ENCODE data around the gene CROCC.

Gene CROCC

DNA sequence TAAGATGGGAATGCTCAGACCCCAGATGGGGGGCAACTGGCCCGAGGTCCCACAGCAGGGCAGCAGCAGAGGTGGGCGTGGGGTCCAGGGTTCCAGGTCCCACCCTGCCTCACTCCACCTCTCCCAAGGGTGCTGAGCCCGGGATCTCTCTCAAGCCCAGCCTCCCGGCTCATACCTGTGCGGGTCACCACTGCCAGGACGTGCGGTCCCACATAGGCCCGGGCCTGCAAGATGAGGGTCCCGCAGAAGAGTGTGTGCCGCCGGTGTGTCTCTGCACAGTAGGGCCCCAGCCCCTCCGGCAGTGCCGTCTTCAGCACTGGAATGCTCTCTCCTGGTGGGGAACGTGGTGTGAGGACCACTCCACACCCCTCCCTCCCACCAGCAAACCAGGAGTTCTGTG is 75.1 kb downstream of the CROCC start:
- DNase-seq (ENCODE audit: low read depth, low spot score), result no peak
- H3K4me3 ChIP-seq (ENCODE audit: low read depth, low read length), result no peak overlapping the region
- TF ChIP-seq, protein P1, sequence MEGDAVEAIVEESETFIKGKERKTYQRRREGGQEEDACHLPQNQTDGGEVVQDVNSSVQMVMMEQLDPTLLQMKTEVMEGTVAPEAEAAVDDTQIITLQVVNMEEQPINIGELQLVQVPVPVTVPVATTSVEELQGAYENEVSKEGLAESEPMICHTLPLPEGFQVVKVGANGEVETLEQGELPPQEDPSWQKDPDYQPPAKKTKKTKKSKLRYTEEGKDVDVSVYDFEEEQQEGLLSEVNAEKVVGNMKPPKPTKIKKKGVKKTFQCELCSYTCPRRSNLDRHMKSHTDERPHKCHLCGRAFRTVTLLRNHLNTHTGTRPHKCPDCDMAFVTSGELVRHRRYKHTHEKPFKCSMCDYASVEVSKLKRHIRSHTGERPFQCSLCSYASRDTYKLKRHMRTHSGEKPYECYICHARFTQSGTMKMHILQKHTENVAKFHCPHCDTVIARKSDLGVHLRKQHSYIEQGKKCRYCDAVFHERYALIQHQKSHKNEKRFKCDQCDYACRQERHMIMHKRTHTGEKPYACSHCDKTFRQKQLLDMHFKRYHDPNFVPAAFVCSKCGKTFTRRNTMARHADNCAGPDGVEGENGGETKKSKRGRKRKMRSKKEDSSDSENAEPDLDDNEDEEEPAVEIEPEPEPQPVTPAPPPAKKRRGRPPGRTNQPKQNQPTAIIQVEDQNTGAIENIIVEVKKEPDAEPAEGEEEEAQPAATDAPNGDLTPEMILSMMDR (IDR thresholded peaks at IDR 0.05; ENCODE audit: insufficient read depth, low read length, missing control alignments), result no peak
- ChIA-PET CTCF (no interaction called here), POLR2A (no interaction called here)

DNA sequence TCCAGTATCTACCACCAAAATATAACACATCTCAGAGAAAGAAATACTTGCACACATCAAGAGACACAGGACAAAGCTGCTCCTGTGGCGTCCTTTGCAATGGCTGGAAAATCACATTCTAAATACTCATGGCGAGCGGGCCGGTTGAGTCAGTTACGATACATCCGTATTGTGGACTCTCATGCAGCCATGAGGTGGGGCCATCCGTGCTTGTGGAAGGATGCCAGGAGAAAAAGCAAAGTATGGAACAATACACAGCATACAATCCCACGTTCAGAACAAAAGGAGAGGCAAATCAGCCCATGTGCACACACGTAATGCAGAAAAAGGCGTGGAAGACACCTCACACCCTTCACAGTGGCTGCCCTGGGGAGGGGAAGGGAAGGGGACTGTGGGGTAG is 76.9 kb downstream of the CROCC start:
- H3K4me3 ChIP-seq (ENCODE audit: low read depth, low read length), result no peak overlapping the region
- POLR2A ChIA-PET, result no interaction called here
- TF ChIP-seq, protein P1 (IDR thresholded peaks at IDR 0.05; ENCODE audit: insufficient read depth, low read length, missing control alignments), result no peak
- no peak for DNase-seq (ENCODE audit: low read depth, low spot score)
- CTCF ChIA-PET, result no interaction called here

DNA sequence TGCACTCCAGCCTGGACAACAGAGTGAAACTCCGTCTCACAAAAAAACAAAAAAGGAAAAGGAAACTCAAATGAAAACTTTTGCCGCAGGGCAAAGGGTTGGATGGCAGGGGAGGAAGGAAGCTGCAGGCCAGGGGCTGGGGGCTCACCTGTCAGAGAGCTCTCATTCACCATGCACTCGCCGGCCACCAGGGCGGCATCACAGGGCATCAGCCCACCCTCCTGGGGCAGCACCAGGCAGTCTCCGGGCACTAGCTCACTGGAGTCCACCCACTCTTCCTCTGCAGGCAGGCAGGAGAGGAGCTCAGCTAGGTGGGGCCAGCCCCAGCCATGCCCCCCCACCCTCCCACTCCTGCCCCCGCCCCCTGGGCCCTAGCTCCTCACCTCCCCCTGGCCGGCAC is 78.1 kb downstream of the CROCC start:
- POLR2A ChIA-PET, result interaction anchor here (0.9 kb wide), 1 partner anchor 15 kb away, joined by 3 read pairs; no protein-coding TSS in a partner anchor
- TF ChIP-seq, protein P1 (IDR thresholded peaks at IDR 0.05; ENCODE audit: insufficient read depth, low read length, missing control alignments), result no peak
- DNase-seq (ENCODE audit: low read depth, low spot score), result no peak
- no peak overlapping the region for H3K4me3 ChIP-seq (ENCODE audit: low read depth, low read length)
- CTCF ChIA-PET, result interaction anchor here (0.7 kb wide), 1 partner anchor 49 kb away, joined by 3 read pairs; no protein-coding TSS in a partner anchor

DNA sequence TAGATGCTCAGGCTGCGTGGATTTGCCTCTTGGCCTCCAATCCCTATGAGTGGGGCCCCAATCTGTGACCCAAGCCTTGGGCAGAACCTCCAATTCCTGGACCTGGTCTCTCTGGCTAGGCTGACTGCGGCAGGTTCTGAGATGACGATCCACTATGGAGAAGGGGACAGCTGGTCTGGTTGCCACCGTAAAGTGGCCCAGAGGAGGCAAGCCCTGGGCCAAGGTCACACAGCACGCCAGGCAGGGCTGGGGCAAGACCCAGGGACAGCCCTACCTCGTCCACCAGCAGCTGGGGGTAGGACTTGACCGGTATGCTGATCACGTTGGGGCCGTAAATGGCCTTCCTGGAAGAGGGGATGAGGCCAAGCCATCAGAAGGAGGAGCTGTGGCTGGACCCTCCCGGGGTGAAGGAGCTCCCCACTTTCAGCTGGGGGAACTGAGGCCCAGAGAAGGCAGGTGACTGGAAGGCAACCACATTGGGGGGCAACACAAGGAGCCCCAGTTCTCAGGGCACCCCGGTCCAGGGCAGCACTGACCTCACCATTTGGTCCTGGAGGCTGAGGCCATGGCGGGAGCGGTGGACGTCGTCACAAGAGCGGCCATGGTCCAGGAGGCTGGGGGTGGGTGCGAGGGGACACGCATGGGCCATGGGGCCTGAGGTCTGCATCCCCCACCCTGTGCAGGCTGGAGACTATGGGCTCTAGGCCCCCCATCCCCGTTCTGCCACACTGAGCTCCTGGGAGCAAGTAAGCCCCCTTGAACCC is 80.2 kb downstream of the CROCC start:
- no peak overlapping the region for H3K4me3 ChIP-seq (ENCODE audit: low read depth, low read length)
- TF ChIP-seq, protein P1 (IDR thresholded peaks at IDR 0.05; ENCODE audit: insufficient read depth, low read length, missing control alignments), result no peak
- ChIA-PET POLR2A (interaction anchor here (0.6 kb wide), 1 partner anchor 358 kb away, joined by 4 read pairs; no protein-coding TSS in a partner anchor), CTCF (interaction anchor here (1.4 to 2.6 kb wide), 2 partner anchors 10 to 15 kb away, joined by 3 to 10 read pairs; no protein-coding TSS in a partner anchor)
- no peak for DNase-seq (ENCODE audit: low read depth, low spot score)

DNA sequence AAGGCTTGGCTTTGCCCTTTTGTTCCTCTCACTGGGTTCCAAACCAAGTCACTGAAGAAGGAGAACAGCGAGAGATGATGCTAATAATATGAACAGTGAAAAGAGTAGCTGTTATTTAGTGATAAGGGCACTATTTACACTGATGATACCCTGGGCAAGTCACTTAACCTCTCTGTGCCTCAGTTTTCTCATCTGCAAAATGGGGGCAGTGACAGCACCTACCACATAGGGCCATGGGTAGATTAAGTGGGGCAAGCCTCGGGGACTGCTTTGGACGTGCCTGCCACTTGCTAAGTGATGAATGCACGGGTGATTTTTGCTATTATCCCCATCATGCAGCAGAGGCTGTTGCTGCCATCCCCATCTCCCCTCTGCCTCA is 80.8 kb downstream of the CROCC start:
- ChIA-PET CTCF (interaction anchor here (1.6 to 2.6 kb wide), 2 partner anchors 15 to 44 kb away, joined by 3 to 10 read pairs; no protein-coding TSS in a partner anchor), POLR2A (no interaction called here)
- no peak for DNase-seq (ENCODE audit: low read depth, low spot score)
- TF ChIP-seq, protein P1 (IDR thresholded peaks at IDR 0.05; ENCODE audit: insufficient read depth, low read length, missing control alignments), result no peak
- no peak overlapping the region for H3K4me3 ChIP-seq (ENCODE audit: low read depth, low read length)

All from AG04449 (cell line).